CD4-positive, alpha-beta T cell treated with Interferon alpha-2 for 1 hour (primary cell): ENCODE data around the gene NCAM1.

Experiments
- DNase-seq, 2 donors: peaks; one replicate each; pipeline ENCODE4 v3.0.0-alpha.2; 2020 to 2022

Gene NCAM1

DNA sequence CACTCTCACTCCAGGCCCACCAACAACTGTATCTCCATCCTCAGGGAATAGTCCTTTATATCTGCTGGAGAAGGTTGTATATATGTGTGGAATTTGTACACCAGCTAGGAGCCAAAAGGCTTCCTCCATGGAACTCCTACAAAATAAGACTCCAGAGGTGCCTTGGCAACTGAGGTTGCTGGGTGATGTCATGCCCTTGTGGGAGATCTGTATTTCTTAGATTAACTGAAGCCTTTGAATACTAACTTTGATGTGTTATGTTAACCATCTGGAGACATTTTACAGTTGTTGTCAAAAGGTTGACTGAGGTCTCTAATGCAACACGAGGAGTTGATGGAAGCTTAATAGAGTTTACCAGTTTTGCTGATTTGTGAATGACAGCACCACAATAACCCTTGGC, 213.7 kb downstream of the NCAM1 start:
- DNase-seq: no peak

GRCh38 chr11:113176599-113177360, 215.6 kb downstream of the NCAM1 start:
- DNase-seq: no peak

GRCh38 chr11:113177671-113178070, 216.5 kb downstream of the NCAM1 start:
- DNase-seq: no peak

DNA sequence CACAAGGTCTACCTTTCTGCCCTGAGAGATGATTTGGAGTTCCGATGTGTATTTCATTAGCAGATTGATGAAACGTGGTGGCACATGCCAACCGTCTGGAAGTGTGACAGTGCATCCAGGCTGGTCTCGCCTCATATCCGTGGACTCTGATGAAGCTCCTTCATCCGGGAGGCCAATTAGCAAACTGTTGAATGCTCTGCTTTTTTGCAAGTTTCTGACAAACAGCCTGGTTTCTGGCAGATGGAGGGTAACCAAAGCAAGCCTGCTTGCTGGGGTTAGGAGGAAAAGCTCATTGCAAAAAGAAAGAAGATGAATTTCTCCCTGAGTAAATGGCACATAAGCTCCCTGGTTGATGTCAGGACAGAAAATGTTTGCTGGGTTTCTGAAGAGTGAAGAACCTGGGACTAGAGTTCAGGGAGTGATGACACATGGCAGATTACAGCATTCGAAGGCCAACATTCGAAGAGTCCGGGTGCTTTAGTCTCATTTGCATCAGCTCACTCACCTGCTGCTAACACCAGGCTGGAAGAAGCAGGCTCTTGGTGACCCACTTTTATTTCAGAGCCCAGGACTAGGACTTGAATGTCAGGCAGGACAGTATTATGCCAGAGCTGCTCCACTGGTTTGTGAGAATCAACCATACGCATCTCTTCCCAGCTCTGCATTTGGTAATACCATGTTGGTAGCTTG, 217.3 kb downstream of the NCAM1 start:
- DNase-seq: no peak

- DNase-seq: no peak
These were observed 218.0 kb downstream of the NCAM1 start for GRCh38 chr11:113179181-113179704.

- no peak for DNase-seq
These were observed 219.9 kb downstream of the NCAM1 start for GRCh38 chr11:113181094-113181493.

GRCh38 chr11:113182288-113182687, 221.1 kb downstream of the NCAM1 start:
- no peak for DNase-seq

DNA sequence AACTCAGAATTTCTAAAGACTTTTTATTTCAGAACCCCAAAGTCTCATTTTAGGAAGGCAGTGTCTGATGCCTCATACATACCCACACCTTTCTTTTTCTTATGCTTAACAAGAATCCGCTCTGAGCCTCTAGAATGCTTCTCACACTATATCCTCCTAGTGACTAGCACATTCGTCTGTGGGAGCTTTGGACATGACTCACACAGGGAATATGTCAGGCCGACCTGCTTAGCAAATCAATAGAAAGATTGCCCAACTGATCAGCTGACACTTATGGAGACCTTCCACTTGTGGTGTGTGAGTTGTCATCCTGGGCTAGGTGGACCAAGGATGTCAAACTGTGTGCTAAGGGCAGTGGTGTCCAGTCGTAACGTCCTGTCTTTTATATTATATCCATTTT, 223.3 kb downstream of the NCAM1 start:
- no peak for DNase-seq

DNA sequence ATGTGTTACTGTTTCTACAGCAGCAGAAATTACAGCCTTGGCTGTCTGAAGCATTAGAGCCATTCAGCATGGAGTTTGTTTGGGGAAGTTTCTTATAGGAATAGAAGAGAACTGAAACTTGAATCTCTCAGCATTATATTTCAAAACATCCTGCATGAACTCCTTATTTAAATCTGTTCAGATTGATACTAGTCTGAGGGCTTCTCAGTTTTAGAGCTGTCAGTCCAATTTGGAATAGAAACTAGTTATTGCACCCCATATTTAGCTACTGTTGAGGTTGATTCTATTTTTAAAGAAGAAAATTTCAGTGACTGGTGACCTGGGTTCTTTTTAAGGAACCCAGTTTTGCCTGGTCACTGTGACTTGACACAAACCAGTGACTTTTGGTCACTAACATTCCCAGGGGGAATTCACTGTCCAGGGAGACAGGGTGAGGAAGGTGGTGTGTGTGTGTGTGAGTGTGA, 227.2 kb downstream of the NCAM1 start:
- peak; percentile 5 to 12 for DNase-seq

DNA sequence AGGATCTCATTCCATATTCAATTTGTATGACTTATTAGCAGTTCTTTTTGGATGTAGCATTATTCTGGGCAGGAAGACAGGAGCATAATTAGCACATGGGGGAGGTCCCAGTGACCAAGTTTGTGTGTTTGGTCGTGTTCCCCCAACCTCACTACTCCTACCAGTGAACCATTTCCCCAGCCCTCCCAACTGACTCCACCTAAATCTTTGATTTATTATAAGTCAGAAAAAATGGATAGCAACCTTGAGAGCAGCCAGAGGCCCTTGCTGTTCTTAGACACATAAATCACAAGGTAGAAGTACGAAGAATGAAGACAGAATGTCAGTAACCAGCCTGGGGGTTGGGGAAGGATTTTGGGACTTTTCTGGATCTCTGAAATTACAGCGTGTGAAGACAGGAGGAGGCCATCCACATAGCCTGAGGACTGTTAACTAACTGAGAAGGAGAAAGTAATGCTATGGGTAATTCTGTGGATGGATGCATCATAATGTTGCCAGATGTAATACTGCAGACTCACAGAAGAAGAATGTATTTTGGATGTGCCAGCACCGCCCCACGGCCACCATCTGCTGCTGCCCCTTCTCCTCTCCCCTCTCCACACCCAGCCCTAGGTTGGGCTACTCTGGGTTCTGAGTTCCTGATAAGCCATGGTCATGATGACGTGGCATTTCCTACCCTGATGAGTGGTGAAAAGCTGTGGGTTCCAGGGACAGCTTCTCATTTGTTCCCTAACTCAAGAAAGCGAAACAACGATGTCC, 228.9 kb downstream of the NCAM1 start:
- peak; percentile 11 to 41 for DNase-seq

GRCh38 chr11:113192121-113192925, 231.1 kb downstream of the NCAM1 start:
- no peak for DNase-seq

GRCh38 chr11:113193016-113193415, 231.8 kb downstream of the NCAM1 start:
- no peak for DNase-seq

GRCh38 chr11:113193946-113194345, 232.7 kb downstream of the NCAM1 start:
- DNase-seq: no peak

DNA sequence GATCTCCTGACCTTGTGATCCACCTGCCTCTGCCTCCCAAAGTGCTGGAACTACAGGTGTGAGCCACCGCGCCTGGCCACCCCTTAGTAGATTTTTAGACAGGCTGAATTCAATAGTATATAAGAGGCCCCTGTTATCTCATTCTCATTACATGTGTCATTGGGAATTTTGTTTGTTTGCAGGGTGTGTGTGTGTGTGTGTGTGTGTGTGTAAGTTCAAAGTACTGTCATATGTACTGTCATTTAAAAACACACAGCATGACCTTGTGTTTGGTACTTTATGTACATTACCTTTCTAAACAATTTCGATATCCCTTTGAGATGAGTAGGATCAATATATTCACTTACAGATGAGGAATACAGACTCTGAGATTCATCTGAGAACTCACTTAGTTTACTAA, 234.5 kb downstream of the NCAM1 start:
- no peak for DNase-seq

DNA sequence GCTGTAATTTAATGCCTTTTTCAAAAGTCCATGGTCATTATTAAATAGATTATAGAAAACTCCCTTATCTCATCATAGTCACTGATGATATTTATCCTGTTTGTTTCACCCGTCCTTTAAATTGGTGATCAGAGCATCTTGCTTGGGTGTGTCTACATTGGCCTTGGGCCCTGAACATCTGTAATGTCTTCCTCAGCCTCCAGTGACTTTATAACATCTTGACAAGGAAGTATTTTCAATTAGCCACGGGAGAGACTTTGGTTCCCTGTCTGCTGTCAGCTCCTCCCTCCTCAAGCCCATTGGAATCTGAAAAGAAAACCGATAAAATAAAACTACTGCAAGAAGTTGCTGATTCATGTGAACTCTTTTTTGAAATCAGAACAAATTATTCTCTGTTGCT, 236.2 kb downstream of the NCAM1 start:
- DNase-seq: no peak

DNA sequence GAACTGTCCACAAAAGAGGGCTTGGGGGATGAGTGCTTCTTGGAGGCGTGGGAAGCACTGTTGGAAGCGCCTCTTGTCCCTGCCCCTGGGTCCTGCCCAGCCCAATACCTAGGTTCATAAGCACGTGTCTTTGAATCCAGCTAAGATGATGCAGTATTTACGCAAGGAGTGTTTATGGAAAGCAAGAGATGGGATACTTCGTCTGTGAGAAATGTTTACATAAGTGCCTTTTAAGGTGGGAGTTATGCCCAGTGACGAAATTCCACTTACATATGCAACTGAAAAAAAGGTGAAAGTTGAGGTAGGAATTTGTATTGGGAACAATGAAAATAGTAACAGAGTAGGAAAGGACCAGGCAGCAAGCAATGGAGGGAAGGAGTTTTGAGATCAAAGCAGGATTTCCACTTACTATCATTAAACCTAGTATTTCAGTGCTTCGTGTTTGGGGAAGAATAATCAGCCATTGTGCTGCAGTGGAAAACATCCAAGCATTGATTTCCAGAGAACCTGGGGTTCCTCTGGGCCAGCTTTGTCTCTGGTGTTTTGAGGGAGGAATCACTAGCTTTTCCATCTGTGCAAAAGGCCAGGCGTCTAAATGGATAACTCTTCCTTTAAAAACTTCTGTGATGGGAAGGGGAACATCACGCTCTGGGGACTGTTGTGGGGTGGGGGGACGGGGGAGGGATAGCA, 237.9 kb downstream of the NCAM1 start:
- no peak for DNase-seq

GRCh38 chr11:113199866-113200265, 238.6 kb downstream of the NCAM1 start:
- no peak for DNase-seq

DNA sequence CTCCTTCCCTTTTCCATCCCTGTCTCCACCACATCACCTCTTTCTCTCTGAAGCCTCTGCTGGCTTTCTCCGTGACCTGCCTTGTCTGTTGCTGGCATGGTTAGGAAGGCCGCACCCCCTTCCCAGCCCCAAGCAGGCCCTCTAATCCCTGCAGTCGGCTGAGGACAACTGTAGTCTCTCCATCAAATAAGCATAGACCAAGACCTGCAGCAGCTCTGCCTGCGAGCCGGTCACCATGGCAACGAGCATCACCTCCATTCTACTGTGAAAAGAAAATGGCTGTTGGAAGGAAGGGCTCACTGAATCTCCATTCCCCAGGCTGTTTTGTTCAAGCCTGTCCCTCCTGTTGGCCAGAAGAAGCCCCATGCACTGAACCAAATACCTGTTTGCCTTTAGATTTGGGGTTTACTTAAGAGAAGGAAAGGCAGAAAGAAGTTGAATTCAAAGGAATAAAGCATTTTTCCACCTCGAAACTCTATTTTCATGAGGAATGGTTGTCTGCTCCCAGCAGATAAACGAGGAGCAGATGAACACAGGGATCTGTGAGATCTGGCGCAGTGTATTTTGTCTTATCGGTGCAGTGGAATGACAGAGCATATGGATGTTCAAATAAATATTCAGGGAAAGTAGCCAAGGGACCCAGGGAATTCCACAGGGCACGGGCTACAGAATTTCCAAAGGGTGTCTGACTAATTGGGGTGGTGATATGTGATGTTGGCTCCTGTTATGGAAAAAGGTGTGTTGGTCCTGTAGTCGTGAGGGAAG, 240.0 kb downstream of the NCAM1 start:
- DNase-seq: no peak

GRCh38 chr11:113202431-113202830, 241.2 kb downstream of the NCAM1 start:
- DNase-seq: no peak

GRCh38 chr11:113203141-113203753, 242.0 kb downstream of the NCAM1 start:
- no peak for DNase-seq

DNA sequence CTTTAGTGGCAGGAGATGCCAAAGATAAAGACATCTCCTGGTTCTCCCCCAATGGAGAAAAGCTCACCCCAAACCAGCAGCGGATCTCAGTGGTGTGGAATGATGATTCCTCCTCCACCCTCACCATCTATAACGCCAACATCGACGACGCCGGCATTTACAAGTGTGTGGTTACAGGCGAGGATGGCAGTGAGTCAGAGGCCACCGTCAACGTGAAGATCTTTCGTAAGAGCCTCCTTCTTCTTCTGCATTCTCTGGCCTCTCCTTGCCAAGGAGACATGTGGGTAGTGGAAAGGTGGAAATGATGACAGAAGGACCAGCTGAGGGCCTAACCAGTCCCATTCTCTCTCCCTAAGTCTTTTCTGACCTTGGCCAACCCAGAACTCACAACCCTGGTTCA, 243.1 kb downstream of the NCAM1 start:
- DNase-seq: peak in 1 of 2 donors; percentile 48
